ENCODE data around the gene ST3GAL3. TPM values are rescaled to one million over a fixed set of nuclear protein-coding genes. Genes with fewer than 3 reads are reported as not detected.

ST3GAL3 gene, protein sequence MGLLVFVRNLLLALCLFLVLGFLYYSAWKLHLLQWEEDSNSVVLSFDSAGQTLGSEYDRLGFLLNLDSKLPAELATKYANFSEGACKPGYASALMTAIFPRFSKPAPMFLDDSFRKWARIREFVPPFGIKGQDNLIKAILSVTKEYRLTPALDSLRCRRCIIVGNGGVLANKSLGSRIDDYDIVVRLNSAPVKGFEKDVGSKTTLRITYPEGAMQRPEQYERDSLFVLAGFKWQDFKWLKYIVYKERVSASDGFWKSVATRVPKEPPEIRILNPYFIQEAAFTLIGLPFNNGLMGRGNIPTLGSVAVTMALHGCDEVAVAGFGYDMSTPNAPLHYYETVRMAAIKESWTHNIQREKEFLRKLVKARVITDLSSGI
- 1 to 10 TPM; 5.6 to 9.5 (median 7.5) TPM for total RNA-seq
- polyA plus RNA-seq, result 10 to 100 TPM; 10.2 to 11.4 TPM

DNA sequence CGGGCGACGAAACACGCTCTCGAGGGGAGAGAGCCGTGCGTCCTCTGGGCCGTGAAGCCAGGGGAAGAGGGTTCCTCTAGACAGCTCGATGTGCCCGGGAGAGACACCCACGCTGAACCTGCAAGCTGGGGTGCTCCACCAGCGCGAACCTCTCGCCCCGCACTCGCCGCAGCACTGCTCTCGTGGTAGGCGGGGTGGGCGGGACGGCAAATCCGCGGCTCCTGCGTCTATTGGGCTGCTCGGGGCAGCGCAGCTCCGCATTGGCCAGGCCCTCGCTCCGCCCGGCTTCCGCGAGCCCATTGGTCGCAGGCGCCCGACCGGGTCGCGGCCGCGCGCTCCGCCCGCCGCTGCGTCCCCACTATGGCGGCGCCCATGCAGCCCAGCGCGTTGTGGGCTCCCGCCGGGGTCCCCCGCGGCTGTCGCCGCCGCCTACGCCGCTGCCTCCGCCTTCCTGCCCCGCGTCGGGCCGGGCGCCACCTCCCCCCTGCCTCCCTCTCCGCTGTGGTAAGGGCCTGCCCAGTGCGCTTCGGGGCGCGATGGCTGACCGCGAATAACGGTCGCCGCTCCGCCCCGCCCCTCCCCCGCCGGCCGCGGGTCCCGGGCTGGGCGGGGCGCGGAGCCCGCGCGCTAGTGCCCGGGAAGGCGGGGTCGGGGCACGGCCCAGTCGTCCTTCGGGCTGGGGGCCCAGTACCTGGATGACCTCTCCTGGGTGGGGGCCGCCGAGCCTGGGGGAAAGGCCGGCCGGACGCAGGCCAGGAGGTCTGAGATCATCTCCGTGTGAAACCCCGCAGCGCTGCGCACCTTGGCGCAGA, at the start of gene ST3GAL3:
Gene ST3GAL3, plus strand, starts transcription at position 347 of the 812 bp plus-strand sequence. CDS start 28,727 bp downstream, outside the sequence.
- ATAC-seq (peak; percentile 96 to 98 (median 96)), FAIRE-seq (no peak)
- intact Hi-C loops (cut with DNase I), result no loop called here

DNA sequence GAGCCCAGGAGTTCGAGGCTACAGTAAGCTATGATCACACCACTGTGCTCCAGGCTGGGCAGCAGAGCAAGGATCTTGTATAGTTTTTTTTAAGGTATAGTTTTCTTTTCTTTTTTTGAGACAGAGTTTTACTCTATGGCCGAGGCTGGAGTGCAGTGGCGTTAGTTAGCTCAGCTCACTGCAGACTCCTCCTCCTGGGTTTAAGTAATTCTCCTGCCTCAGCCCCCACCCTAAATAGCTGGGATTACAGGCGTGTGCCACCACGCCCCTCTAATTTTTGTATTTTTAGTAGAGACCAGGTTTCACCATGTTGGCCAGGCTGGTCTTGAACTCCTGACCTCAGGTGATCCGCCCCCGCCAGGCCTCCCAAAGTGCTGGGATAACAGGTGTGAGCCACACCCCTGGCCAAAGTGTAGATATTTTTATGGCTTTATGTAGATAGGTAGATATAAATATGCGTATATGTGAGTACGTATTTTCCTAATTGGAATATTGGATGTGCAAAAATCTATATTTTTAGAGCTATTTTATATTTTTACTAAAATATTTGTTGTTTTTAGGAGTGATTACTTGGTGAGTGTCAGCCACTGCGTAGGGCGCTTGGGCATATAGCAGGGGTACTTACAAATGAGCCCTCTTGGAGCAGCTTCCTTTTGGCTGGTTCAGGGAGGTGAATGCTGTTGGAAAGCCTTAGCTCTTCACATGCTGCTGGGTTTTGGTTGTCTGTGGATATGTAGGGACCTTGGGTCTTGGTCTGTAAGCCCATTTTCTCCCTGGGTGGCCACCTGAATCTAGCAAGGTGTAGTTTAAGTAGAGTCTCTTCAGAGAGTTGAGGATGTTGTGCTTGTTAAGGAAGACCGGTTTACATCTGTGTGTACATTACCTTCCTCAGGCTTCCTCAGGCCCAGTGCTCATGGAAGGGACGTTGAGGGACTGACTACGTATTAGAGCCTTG, 47.8 kb upstream of the ST3GAL3 start:
- DNase-seq (no peak), FAIRE-seq (no peak), ATAC-seq (no peak)
- no peak overlapping the region for H3K4me3 ChIP-seq
- TF ChIP-seq, protein P1, sequence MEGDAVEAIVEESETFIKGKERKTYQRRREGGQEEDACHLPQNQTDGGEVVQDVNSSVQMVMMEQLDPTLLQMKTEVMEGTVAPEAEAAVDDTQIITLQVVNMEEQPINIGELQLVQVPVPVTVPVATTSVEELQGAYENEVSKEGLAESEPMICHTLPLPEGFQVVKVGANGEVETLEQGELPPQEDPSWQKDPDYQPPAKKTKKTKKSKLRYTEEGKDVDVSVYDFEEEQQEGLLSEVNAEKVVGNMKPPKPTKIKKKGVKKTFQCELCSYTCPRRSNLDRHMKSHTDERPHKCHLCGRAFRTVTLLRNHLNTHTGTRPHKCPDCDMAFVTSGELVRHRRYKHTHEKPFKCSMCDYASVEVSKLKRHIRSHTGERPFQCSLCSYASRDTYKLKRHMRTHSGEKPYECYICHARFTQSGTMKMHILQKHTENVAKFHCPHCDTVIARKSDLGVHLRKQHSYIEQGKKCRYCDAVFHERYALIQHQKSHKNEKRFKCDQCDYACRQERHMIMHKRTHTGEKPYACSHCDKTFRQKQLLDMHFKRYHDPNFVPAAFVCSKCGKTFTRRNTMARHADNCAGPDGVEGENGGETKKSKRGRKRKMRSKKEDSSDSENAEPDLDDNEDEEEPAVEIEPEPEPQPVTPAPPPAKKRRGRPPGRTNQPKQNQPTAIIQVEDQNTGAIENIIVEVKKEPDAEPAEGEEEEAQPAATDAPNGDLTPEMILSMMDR (IDR thresholded peaks at IDR 0.05), result no peak
- no peaks in the 10 kb centered on the region for H3K9me3 ChIP-seq
- peaks cover 10 to 84% (median 38%) of the 10 kb centered on the region in 3 donors for H3K36me3 ChIP-seq
- H3K4me1 ChIP-seq, result no peaks in the 10 kb centered on the region
- no peak overlapping the region for H3K27ac ChIP-seq
- WGBS, 2 donors, result 92 to 94% methylated on average over 14 of the region's 14 CpGs
- no peaks in the 10 kb centered on the region for H3K27me3 ChIP-seq
- intact Hi-C loops (cut with DNase I), result no loop called here

More for the DNA sequence above, at the start of gene ST3GAL3:
- Histone ChIP-seq H3K27me3 (no peaks in the 10 kb centered on the region), H3K36me3 (peaks cover 0 to 21% (median 3%) of the 10 kb centered on the region in 3 donors), H3K9me3 (no peaks in the 10 kb centered on the region), H3K4me3 (peak within 1 kb of the TSS; percentile 68 to 99 (median 94)), H3K27ac (peak within 1 kb of the TSS; percentile 40 to 75 (median 66)), H3K4me1 (peaks cover 6 to 10% (median 10%) of the 10 kb centered on the region in 3 donors)
- TF ChIP-seq, protein P1 (IDR thresholded peaks at IDR 0.05), result no peak
- WGBS, 2 donors, result 0% methylated on average over 67 to 103 of the region's 103 CpGs
- DNase-seq, result peak; percentile 87 to 97 (median 92)

DNA sequence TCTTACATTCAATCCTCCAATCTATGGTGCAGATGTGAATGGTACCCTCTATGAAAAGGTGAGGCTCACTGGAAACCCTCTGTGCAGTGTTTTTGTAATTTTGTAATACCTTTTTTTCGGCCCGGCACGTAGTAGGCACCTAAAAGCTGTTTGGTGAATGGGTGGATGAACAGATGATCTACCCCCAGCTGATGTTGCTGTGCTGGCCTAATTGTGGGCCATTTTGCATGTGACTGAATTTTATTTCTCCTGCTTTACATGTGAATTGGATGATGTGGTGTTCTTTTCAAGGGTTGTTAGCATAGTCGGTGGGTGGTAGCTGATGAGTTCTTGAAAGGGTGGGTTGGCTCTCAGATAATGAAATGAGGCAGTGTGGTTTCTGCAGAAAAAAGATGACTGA, 47.0 kb upstream of the ST3GAL3 start:
- intact Hi-C loops (cut with DNase I), result no loop called here
- WGBS, 2 donors, result 81 to 88% methylated on average over 4 of the region's 4 CpGs
- TF ChIP-seq, protein P1 (IDR thresholded peaks at IDR 0.05), result no peak
- H3K4me1 ChIP-seq, result no peaks in the 10 kb centered on the region
- H3K9me3 ChIP-seq, result no peaks in the 10 kb centered on the region
- no peak overlapping the region for H3K27ac ChIP-seq
- FAIRE-seq, result no peak
- no peak for ATAC-seq
- H3K27me3 ChIP-seq, result no peaks in the 10 kb centered on the region
- H3K36me3 ChIP-seq, result peaks cover 10 to 88% (median 38%) of the 10 kb centered on the region in 3 donors
- H3K4me3 ChIP-seq, result no peak overlapping the region
- DNase-seq, result no peak

DNA sequence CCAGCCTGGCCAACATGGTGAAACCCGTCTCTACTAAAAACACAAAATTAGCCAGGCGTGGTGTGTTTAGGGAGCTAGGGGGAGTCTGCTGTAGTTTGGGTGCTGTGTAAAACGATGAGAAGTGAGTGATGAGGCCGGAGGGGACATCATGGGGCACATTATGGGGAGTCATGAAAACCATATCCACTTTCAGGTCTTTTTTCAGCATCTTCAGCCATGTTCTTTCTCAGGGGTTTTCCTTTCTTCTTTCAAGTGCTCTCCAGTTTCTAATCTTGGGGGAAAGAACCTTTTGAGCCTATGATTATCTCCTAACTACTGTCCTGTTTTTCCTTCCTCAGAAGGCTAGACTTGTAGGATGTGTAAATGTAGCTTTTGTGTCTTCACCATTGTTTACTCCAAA, 43.0 kb upstream of the ST3GAL3 start:
- no peak for ATAC-seq
- H3K36me3 ChIP-seq, result peaks cover 6 to 92% (median 61%) of the 10 kb centered on the region in 3 donors
- TF ChIP-seq, protein P1 (IDR thresholded peaks at IDR 0.05), result no peak
- DNase-seq, result no peak
- intact Hi-C loops (cut with DNase I), result no loop called here
- no peaks in the 10 kb centered on the region for H3K4me1 ChIP-seq
- no peak for FAIRE-seq
- H3K9me3 ChIP-seq, result no peaks in the 10 kb centered on the region
- H3K4me3 ChIP-seq, result no peak overlapping the region
- 87 to 89% methylated on average over 4 of the region's 4 CpGs for WGBS, 2 donors
- no peak overlapping the region for H3K27ac ChIP-seq
- H3K27me3 ChIP-seq, result no peaks in the 10 kb centered on the region
